Measurements from ENCODE around the gene PLAAT4. TPM values are rescaled to one million over a fixed set of nuclear protein-coding genes. Genes with fewer than 3 reads are reported as not detected.

The PLAAT4 gene
- total and polyA plus RNA-seq, 2 experiments from 2014 or later = 0.69 to 4.6 TPM

DNA sequence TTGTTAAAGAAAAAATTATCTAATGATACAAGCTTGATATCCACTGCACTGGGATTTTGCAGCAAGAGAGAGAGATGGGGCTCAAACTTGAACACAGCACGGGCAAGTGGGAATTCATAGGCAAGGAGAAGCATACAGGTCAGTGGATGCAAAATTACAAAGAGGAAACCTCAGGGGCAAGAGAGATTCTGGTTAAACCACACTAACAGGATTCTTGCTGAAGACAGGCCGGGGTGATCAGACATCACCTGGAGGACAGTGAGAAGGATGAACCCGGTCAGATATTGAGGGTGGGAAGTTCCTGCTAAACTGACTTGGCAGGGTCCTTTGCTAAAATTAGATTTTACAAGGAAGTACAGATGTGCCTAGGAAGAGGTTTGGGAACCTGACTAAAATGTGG lies 2.5 kb upstream of the PLAAT4 start:
- Mint-ChIP-seq H3K4me3 (no peak overlapping the region), H3K36me3 (ENCODE audit: low read depth) (peaks cover 6% of the 10 kb centered on the region), H3K4me1 (peaks cover 46% of the 10 kb centered on the region), H3K27ac (no peak overlapping the region), H3K9me3 (peaks cover 10% of the 10 kb centered on the region; the same call in 2 of the 3 replicates), H3K27me3 (ENCODE audit: insufficient read depth, low read depth, poor library complexity) (peaks cover 11% of the 10 kb centered on the region)
- ATAC-seq = no peak
- Histone ChIP-seq H3K4me2 (no peak overlapping the region), H3K9me2 (ENCODE audit: insufficient read depth) (peaks cover 9% of the 10 kb centered on the region; the same call in 1 of the 2 replicates), H3K36me3 (ENCODE audit: insufficient read depth) (no peaks in the 10 kb centered on the region), H3F3A (replicated peaks; ENCODE audit: low read depth) (peaks cover 11% of the 10 kb centered on the region), H4K20me1 (replicated peaks; ENCODE audit: insufficient read depth) (no peaks in the 10 kb centered on the region), H3K79me2 (replicated peaks; ENCODE audit: insufficient read depth) (no peaks in the 10 kb centered on the region), H3K4me1 (ENCODE audit: insufficient read depth) (peaks cover 29% of the 10 kb centered on the region), H2AFZ (no peak overlapping the region), H3K27me3 (ENCODE audit: insufficient read depth) (no peaks in the 10 kb centered on the region), H3K4me3 (no peak overlapping the region), H3K27ac (ENCODE audit: low read depth) (no peak overlapping the region)
- DNase-seq (ENCODE audit: low spot score) = no peak
- TF ChIP-seq ETS1 (IDR thresholded peaks at IDR 0.05) = no peak
- no peak for TF ChIP-seq CTCF (conservative IDR thresholded peaks at IDR 0.05; ENCODE audit: low read depth in 2 of 2)

DNA sequence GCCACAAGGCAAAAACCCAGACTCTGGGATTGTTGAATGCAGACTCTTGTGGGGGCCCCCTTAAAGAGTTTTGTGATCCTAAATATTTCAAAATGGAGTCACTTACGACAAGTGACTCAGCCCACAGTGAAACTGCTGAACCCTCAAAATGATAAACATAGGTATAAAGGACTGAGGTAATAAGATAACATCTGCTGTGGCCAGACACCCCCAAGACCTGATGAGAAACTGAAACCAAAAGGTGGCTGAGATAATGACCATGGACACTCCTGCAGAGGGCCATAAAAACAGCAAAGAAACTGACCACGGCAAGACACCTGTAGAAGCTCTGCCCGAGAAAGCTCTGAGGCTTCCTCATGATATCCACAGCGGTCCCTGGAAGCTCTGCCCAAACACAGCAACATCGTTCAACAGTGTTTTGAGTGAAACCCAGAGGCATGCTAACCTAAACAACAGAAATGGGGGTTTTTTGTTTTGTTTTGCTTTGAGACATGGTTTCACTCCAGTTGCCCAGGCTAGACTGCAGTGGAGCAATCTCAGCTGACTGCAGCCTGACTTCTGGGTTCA lies 1.6 kb upstream of the PLAAT4 start:
- Mint-ChIP-seq H3K36me3 (ENCODE audit: low read depth) (peaks cover 6% of the 10 kb centered on the region), H3K27ac (no peak overlapping the region), H3K27me3 (ENCODE audit: insufficient read depth, low read depth, poor library complexity) (peaks cover 11% of the 10 kb centered on the region), H3K4me3 (no peak overlapping the region), H3K9me3 (peaks cover 10% of the 10 kb centered on the region; the same call in 2 of the 3 replicates), H3K4me1 (peaks cover 36% of the 10 kb centered on the region)
- Histone ChIP-seq H2AFZ (no peak overlapping the region), H3K27ac (ENCODE audit: low read depth) (no peak overlapping the region), H3K36me3 (ENCODE audit: insufficient read depth) (no peaks in the 10 kb centered on the region), H3K79me2 (replicated peaks; ENCODE audit: insufficient read depth) (no peaks in the 10 kb centered on the region), H3K4me2 (no peak overlapping the region), H3K4me1 (ENCODE audit: insufficient read depth) (peaks cover 21% of the 10 kb centered on the region), H3F3A (replicated peaks; ENCODE audit: low read depth) (0 out of 2 replicates have a peak, but pooled peaks cover 10% of the 10 kb centered on the region), H3K9me2 (ENCODE audit: insufficient read depth) (peaks cover 9% of the 10 kb centered on the region; the same call in 1 of the 2 replicates), H4K20me1 (replicated peaks; ENCODE audit: insufficient read depth) (no peaks in the 10 kb centered on the region), H3K27me3 (ENCODE audit: insufficient read depth) (no peaks in the 10 kb centered on the region), H3K4me3 (no peak overlapping the region)
- no peak for DNase-seq (ENCODE audit: low spot score)
- no peak for ATAC-seq
- TF ChIP-seq ZNF331 (CRISPR knock-in tag; IDR thresholded peaks at IDR 0.05; ENCODE audit: low read depth) (no peak), STAT1 (IDR thresholded peaks at IDR 0.05; ENCODE audit: unreplicated experiment) (no peak), ZNF462 (CRISPR knock-in tag; IDR thresholded peaks at IDR 0.05) (no peak), EZH2phosphoT487 (IDR thresholded peaks at IDR 0.05; ENCODE audit: unreplicated experiment) (no peak), POLR2AphosphoS5 (IDR thresholded peaks at IDR 0.05; ENCODE audit: low read depth) (no peak), ZNF114 (CRISPR knock-in tag; IDR thresholded peaks at IDR 0.05) (no peak), EZH2 (IDR thresholded peaks at IDR 0.05; ENCODE audit: low read depth, unreplicated experiment) (no peak), JUNB (IDR thresholded peaks at IDR 0.05; ENCODE audit: unreplicated experiment) (no peak), CREB1 (CRISPR knock-in tag; IDR thresholded peaks at IDR 0.05; ENCODE audit: low read depth) (no peak), ETS1 (IDR thresholded peaks at IDR 0.05) (no peak)
